Mesothelial cell of epicardium (in vitro differentiated cells): ENCODE measurements around the gene DENND1B. TPM values are rescaled to one million over a fixed set of nuclear protein-coding genes. Genes with fewer than 3 reads are reported as not detected.

Experiments used
- DNase-seq, 2 experiments: peaks; one replicate each; pipeline ENCODE4 v3.0.0; 2021; ENCODE audit warnings: low spot score in 2 of 2; ENCODE audit not compliant: unreplicated experiment in 2 of 2
- H3K27ac Mint-ChIP-seq: 2 replicates; pipeline ENCODE4 v1.8.0; 2021; ENCODE audit warnings: mixed read lengths
- H3K27me3 Mint-ChIP-seq: 2 replicates; pipeline ENCODE4 v1.8.0; 2021; ENCODE audit warnings: low read depth, mixed read lengths
- H3K36me3 Mint-ChIP-seq: 2 replicates; pipeline ENCODE4 v1.8.0; 2021; ENCODE audit warnings: mixed read lengths
- H3K4me1 Mint-ChIP-seq: 2 replicates; pipeline ENCODE4 v1.8.0; 2021; ENCODE audit warnings: mixed read lengths
- H3K4me3 Mint-ChIP-seq: 2 replicates; pipeline ENCODE4 v1.8.0; 2021; ENCODE audit warnings: mild to moderate bottlenecking, moderate library complexity, mixed read lengths
- H3K9me3 Mint-ChIP-seq: 2 replicates; pipeline ENCODE4 v1.8.0; 2021; ENCODE audit warnings: mixed read lengths
- CTCF ChIP-seq: fragments of 200-600 bp; sonication (generic); IDR thresholded peaks from one replicate; pipeline ENCODE4 v1.5.0; 2021; ENCODE audit warnings: antibody characterized with exemption; ENCODE audit not compliant: unreplicated experiment
- total RNA-seq: library from RNA; stranded (reverse); gene quantifications from 3 replicates; pipeline ENCODE4 v1.2.1, GENCODE V29; 2021

The DENND1B gene
- total RNA-seq, 1 donor from 2014 or later, result 27.9 TPM

- Mint-ChIP-seq H3K9me3 (peaks cover 32% of the 10 kb centered on the region), H3K27ac (no peak overlapping the region), H3K4me1 (no peaks in the 10 kb centered on the region), H3K4me3 (no peak overlapping the region), H3K27me3 (no peaks in the 10 kb centered on the region), H3K36me3 (peaks cover 16% of the 10 kb centered on the region)
- TF ChIP-seq CTCF, result no peak
- DNase-seq, result no peak
These were observed 25.8 kb upstream of the DENND1B start for GRCh38 chr1:197801111-197801482.

GRCh38 chr1:197800379-197801110, 25.3 kb upstream of the DENND1B start:
- no peak for TF ChIP-seq CTCF
- H3K27ac Mint-ChIP-seq, result no peak overlapping the region

GRCh38 chr1:197799271-197799670, 24.0 kb upstream of the DENND1B start:
- no peak for DNase-seq
- peaks cover 46% of the 10 kb centered on the region for H3K9me3 Mint-ChIP-seq
- TF ChIP-seq CTCF, result no peak

More at GRCh38 chr1:197800379-197801110, 25.3 kb upstream of the DENND1B start:
- DNase-seq, result no peak
- no peaks in the 10 kb centered on the region for H3K4me1 Mint-ChIP-seq
- no peak overlapping the region for H3K4me3 Mint-ChIP-seq
- no peaks in the 10 kb centered on the region for H3K27me3 Mint-ChIP-seq
- peaks cover 17% of the 10 kb centered on the region for H3K36me3 Mint-ChIP-seq
- peaks cover 37% of the 10 kb centered on the region for H3K9me3 Mint-ChIP-seq

GRCh38 chr1:197798492-197798891, 23.2 kb upstream of the DENND1B start:
- no peak overlapping the region for H3K27ac Mint-ChIP-seq
- no peak for DNase-seq
- no peaks in the 10 kb centered on the region for H3K27me3 Mint-ChIP-seq
- peaks cover 46% of the 10 kb centered on the region for H3K9me3 Mint-ChIP-seq
- TF ChIP-seq CTCF, result no peak
- no peak overlapping the region for H3K4me3 Mint-ChIP-seq
- peaks cover 17% of the 10 kb centered on the region for H3K36me3 Mint-ChIP-seq
- no peaks in the 10 kb centered on the region for H3K4me1 Mint-ChIP-seq

More at GRCh38 chr1:197799271-197799670, 24.0 kb upstream of the DENND1B start:
- H3K36me3 Mint-ChIP-seq, result peaks cover 17% of the 10 kb centered on the region
- no peak overlapping the region for H3K27ac Mint-ChIP-seq
- H3K27me3 Mint-ChIP-seq, result no peaks in the 10 kb centered on the region
- H3K4me3 Mint-ChIP-seq, result no peak overlapping the region
- no peaks in the 10 kb centered on the region for H3K4me1 Mint-ChIP-seq

GRCh38 chr1:197797010-197797409, 21.7 kb upstream of the DENND1B start:
- no peak overlapping the region for H3K4me3 Mint-ChIP-seq
- no peak overlapping the region for H3K27ac Mint-ChIP-seq
- no peak for DNase-seq
- TF ChIP-seq CTCF, result no peak
- H3K27me3 Mint-ChIP-seq, result no peaks in the 10 kb centered on the region
- peaks cover 45% of the 10 kb centered on the region for H3K9me3 Mint-ChIP-seq
- peaks cover 17% of the 10 kb centered on the region for H3K36me3 Mint-ChIP-seq
- H3K4me1 Mint-ChIP-seq, result no peaks in the 10 kb centered on the region
